Measurements from ENCODE around the gene LRRC49.

LRRC49 gene

GRCh38 chr15:70954171-70954570, 61.5 kb downstream of the LRRC49 start:
- no peaks in the 10 kb centered on the region for H3K4me1 ChIP-seq (ENCODE audit: insufficient read depth, poor library complexity, severe bottlenecking)
- TF ChIP-seq CTCF (IDR thresholded peaks at IDR 0.05; ENCODE audit: poor library complexity, severe bottlenecking), result no peak

DNA sequence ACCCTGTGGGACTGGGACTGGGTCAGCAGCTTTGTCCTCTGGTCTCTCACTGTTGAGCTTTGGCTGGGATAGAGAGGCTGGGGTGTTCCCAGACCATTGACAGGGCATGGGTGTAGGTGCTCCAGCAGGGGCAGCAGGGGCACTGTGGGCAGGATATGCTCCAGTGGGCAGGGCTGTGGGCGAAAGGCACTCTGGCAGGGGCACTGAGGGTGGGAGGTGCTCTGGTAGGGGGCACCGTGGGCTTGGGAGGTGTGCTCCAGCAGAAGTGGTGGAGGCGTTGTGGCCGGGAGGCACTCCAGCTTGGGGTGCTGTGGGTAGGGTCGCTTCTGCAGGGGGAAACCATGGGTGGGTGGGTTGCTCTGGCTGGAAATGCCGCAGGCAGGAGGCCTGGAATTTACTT, 62.1 kb downstream of the LRRC49 start:
- H3K9me3 ChIP-seq (ENCODE audit: severe bottlenecking), result peaks cover 5% of the 10 kb centered on the region
- TF ChIP-seq CTCF (IDR thresholded peaks at IDR 0.05; ENCODE audit: poor library complexity, severe bottlenecking), result no peak
- no peak overlapping the region for H3K27ac ChIP-seq (ENCODE audit: poor library complexity, severe bottlenecking)
- no peaks in the 10 kb centered on the region for H3K36me3 ChIP-seq (ENCODE audit: low read depth)
- H3K4me3 ChIP-seq (ENCODE audit: severe bottlenecking), result no peak overlapping the region
- peak; percentile 65 for DNase-seq (ENCODE audit: low spot score)
- ATAC-seq (ENCODE audit: low read depth), result no peak
- no peaks in the 10 kb centered on the region for H3K4me1 ChIP-seq (ENCODE audit: insufficient read depth, poor library complexity, severe bottlenecking)
- no peaks in the 10 kb centered on the region for H3K27me3 ChIP-seq (ENCODE audit: insufficient read depth, poor library complexity, severe bottlenecking)

More at GRCh38 chr15:70954171-70954570, 61.5 kb downstream of the LRRC49 start:
- Histone ChIP-seq H3K4me3 (ENCODE audit: severe bottlenecking) (no peak overlapping the region), H3K9me3 (ENCODE audit: severe bottlenecking) (peaks cover 5% of the 10 kb centered on the region), H3K36me3 (ENCODE audit: low read depth) (no peaks in the 10 kb centered on the region), H3K27me3 (ENCODE audit: insufficient read depth, poor library complexity, severe bottlenecking) (no peaks in the 10 kb centered on the region), H3K27ac (ENCODE audit: poor library complexity, severe bottlenecking) (no peak overlapping the region)
- DNase-seq (ENCODE audit: low spot score) (no peak), ATAC-seq (ENCODE audit: low read depth) (no peak)

GRCh38 chr15:70955151-70955550, 62.5 kb downstream of the LRRC49 start:
- no peak overlapping the region for H3K4me3 ChIP-seq (ENCODE audit: severe bottlenecking)
- no peak overlapping the region for H3K27ac ChIP-seq (ENCODE audit: poor library complexity, severe bottlenecking)
- ATAC-seq (ENCODE audit: low read depth) (no peak), DNase-seq (ENCODE audit: low spot score) (no peak)
- H3K36me3 ChIP-seq (ENCODE audit: low read depth), result no peaks in the 10 kb centered on the region
- H3K9me3 ChIP-seq (ENCODE audit: severe bottlenecking), result peaks cover 5% of the 10 kb centered on the region
- no peak for TF ChIP-seq CTCF (IDR thresholded peaks at IDR 0.05; ENCODE audit: poor library complexity, severe bottlenecking)
- no peaks in the 10 kb centered on the region for H3K4me1 ChIP-seq (ENCODE audit: insufficient read depth, poor library complexity, severe bottlenecking)
- H3K27me3 ChIP-seq (ENCODE audit: insufficient read depth, poor library complexity, severe bottlenecking), result no peaks in the 10 kb centered on the region

DNA sequence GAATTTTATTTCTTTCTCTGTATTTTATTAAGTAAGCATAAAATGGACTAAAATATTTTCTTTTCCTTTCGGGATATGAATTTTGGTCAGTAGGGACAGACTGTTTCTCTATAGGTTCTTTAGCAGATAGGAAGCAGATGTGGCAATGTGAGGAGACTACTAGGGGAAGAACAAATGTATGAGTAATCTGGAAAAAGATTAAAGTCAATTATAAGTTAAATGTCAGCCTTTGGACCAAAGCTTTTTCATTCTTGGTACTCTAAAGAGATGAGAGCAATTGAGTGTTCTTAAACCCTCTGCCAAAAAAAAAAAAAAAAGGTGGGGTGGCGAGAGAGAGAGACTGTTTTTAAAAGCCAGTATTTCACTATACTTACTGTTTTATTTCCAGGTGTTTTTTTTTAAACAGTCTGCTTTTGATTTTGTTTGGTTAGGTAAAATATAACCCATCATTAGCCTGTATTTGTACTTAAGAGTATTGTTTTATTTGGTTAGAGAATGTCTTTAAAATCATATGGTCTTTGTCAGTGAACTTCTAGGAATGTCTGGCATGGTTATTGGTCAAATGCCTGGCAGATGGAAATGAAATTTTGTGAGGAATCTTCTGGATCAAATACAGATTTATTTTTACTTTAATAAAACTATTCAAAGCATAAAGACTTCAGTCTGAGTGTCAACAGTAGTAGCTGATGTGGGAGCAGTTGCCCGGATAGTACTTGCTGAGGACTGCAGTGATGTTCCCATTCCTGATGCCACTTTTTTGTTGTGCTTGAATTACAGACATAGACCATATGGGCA, 63.8 kb downstream of the LRRC49 start:
- Histone ChIP-seq H3K4me3 (ENCODE audit: severe bottlenecking) (no peak overlapping the region), H3K4me1 (ENCODE audit: insufficient read depth, poor library complexity, severe bottlenecking) (no peaks in the 10 kb centered on the region), H3K27ac (ENCODE audit: poor library complexity, severe bottlenecking) (no peak overlapping the region), H3K9me3 (ENCODE audit: severe bottlenecking) (no peaks in the 10 kb centered on the region), H3K36me3 (ENCODE audit: low read depth) (no peaks in the 10 kb centered on the region), H3K27me3 (ENCODE audit: insufficient read depth, poor library complexity, severe bottlenecking) (no peaks in the 10 kb centered on the region)
- TF ChIP-seq CTCF (IDR thresholded peaks at IDR 0.05; ENCODE audit: poor library complexity, severe bottlenecking), result no peak
- DNase-seq (ENCODE audit: low spot score) (no peak), ATAC-seq (ENCODE audit: low read depth) (no peak)

GRCh38 chr15:70962084-70962483, 69.5 kb downstream of the LRRC49 start:
- Histone ChIP-seq H3K36me3 (ENCODE audit: low read depth) (no peaks in the 10 kb centered on the region), H3K4me1 (ENCODE audit: insufficient read depth, poor library complexity, severe bottlenecking) (peaks cover 2% of the 10 kb centered on the region), H3K4me3 (ENCODE audit: severe bottlenecking) (no peak overlapping the region), H3K9me3 (ENCODE audit: severe bottlenecking) (no peaks in the 10 kb centered on the region), H3K27me3 (ENCODE audit: insufficient read depth, poor library complexity, severe bottlenecking) (no peaks in the 10 kb centered on the region), H3K27ac (ENCODE audit: poor library complexity, severe bottlenecking) (no peak overlapping the region)
- no peak for ATAC-seq (ENCODE audit: low read depth)
- TF ChIP-seq CTCF (IDR thresholded peaks at IDR 0.05; ENCODE audit: poor library complexity, severe bottlenecking), result no peak
- DNase-seq (ENCODE audit: low spot score), result no peak

All from RWPE2 (cell line).